ENCODE measurements around the gene STOM. TPM values are rescaled to one million over a fixed set of nuclear protein-coding genes. Genes with fewer than 3 reads are reported as not detected.

The STOM gene
- total RNA-seq, 1 experiment from 2014 or later, result 22.4 TPM

DNA sequence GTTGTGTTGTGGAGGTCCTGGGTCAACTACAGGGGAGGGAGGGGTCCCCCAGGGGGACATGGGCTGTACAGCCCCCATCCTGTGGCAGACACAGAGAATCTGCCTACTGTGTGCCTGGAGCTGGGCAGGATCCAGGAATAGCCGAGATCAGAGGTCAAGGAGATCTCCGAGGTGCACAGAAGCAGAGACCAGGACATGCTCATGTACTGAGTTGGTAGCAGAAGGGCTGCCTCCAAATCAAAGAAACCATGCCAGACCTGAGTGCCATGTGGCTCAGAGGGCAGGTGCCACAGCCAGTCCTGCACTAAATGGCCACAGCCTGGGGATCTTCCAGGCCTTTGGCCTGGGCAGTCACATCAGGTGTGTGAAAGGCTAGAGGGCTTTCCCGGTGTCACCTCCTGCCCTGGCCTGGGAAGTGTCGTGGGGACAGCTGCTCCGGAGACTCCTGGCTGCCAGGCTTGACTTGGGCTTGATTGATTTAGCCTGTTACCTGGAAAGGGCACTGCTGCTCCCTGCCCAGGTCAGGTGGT is 74.3 kb downstream of the STOM start:
- no peak overlapping the region for H2AFZ ChIP-seq (ENCODE audit: low read depth, low read length, poor library complexity, severe bottlenecking)
- H3K4me2 ChIP-seq (ENCODE audit: low read length), result no peak overlapping the region
- no peaks in the 10 kb centered on the region for H3K9me3 ChIP-seq (ENCODE audit: control insufficient read depth in 1 of 2, insufficient read depth in 1 of 2, low read depth in 1 of 2, low read length in 2 of 2)
- no TSS peak for BruUV-seq (replicated peaks)
- no peaks in the 10 kb centered on the region for H3K9me2 ChIP-seq (ENCODE audit: insufficient read depth)
- ChIA-PET POLR2A (no interaction called here), CTCF (interaction anchor here (0.6 kb wide), 1 partner anchor 8 kb away, joined by 3 read pairs; no protein-coding TSS in a partner anchor), RAD21 (ENCODE audit: low non-redundant PET in 1 of 2, low total read pairs in 2 of 2, uncharacterized antibody in 2 of 2, unreplicated experiment in 2 of 2) (no interaction called here)
- ATAC-seq (no peak), DNase-seq (ENCODE audit: low read depth, low spot score) (no peak)
- H3K4me1 ChIP-seq (ENCODE audit: control insufficient read depth in 1 of 2, insufficient read depth in 2 of 2, low read length in 2 of 2), result peaks cover 17 to 23% of the 10 kb centered on the region in 2 experiments; a peak in 3 of 4 replicates
- no peak overlapping the region for H3K9ac ChIP-seq (ENCODE audit: low read length)
- no peaks in the 10 kb centered on the region for H3K27me3 ChIP-seq (ENCODE audit: insufficient read depth, low read length)
- intact Hi-C loops (cut with micrococcal nuclease), result no loop called here
- H4K20me1 ChIP-seq (ENCODE audit: insufficient read depth), result no peaks in the 10 kb centered on the region
- H3K36me3 ChIP-seq (ENCODE audit: control insufficient read depth in 1 of 2, insufficient read depth in 2 of 2, low read length in 2 of 2), result no peaks in the 10 kb centered on the region
- no peak overlapping the region for H3K4me3 ChIP-seq (replicated peaks in 1 of 2; ENCODE audit: low read depth in 1 of 2, low read length in 2 of 2)
- no peak overlapping the region for H3K27ac ChIP-seq (ENCODE audit: low read depth, low read length)
- H3K79me2 ChIP-seq (ENCODE audit: insufficient read depth, low read length), result no peaks in the 10 kb centered on the region
- no peak for TF ChIP-seq RAD21 (IDR thresholded peaks at IDR 0.05; ENCODE audit: low read depth)
- no peak for TF ChIP-seq TCF7L2 (IDR thresholded peaks at IDR 0.05; ENCODE audit: borderline replicate concordance, extremely low read depth, insufficient read depth, insufficient read length)
- TF ChIP-seq ELF1 (IDR thresholded peaks at IDR 0.05; ENCODE audit: borderline replicate concordance, low read depth), result no peak
- TF ChIP-seq JUND (IDR thresholded peaks at IDR 0.05), result no peak
- TF ChIP-seq ZFX (IDR thresholded peaks at IDR 0.05), result no peak
- no peak for TF ChIP-seq EZH2 (IDR thresholded peaks at IDR 0.05)
- TF ChIP-seq, protein P1, sequence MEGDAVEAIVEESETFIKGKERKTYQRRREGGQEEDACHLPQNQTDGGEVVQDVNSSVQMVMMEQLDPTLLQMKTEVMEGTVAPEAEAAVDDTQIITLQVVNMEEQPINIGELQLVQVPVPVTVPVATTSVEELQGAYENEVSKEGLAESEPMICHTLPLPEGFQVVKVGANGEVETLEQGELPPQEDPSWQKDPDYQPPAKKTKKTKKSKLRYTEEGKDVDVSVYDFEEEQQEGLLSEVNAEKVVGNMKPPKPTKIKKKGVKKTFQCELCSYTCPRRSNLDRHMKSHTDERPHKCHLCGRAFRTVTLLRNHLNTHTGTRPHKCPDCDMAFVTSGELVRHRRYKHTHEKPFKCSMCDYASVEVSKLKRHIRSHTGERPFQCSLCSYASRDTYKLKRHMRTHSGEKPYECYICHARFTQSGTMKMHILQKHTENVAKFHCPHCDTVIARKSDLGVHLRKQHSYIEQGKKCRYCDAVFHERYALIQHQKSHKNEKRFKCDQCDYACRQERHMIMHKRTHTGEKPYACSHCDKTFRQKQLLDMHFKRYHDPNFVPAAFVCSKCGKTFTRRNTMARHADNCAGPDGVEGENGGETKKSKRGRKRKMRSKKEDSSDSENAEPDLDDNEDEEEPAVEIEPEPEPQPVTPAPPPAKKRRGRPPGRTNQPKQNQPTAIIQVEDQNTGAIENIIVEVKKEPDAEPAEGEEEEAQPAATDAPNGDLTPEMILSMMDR (IDR thresholded peaks at IDR 0.05 in 2 of 3, conservative IDR thresholded peaks at IDR 0.05 in 1 of 3; ENCODE audit: borderline replicate concordance in 1 of 3, insufficient read depth in 1 of 3, low read depth in 2 of 3, low read length in 2 of 3), result no peak
- TF ChIP-seq SRF (IDR thresholded peaks at IDR 0.05; ENCODE audit: low read depth), result no peak
- no peak for TF ChIP-seq SIN3A (IDR thresholded peaks at IDR 0.05; ENCODE audit: low read depth)

All from HCT116 (cell line).